ENCODE results near the gene OR2V2. TPM values are rescaled to one million over a fixed set of nuclear protein-coding genes. Genes with fewer than 3 reads are reported as not detected.

Gene OR2V2
- total and polyA plus RNA-seq, 8 donors: not detected

DNA sequence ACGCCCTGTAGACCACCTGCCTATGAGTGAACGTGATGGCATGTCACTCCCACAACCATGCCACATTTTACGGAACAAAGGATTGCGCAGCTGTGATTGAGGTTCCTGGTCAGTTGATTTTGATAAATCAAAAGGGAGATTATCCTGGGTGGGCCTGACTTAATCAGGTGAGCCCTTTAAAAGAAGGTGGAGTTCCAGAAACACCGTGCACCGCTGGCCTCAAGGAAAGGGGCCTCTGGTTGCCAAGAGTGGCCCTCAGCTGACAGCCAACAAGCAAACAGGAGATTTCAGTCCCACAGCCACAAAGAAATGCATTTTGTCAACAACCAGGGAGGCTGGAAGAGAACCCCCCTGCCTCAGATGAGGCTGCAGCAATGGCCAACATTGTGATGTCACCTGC, 38.6 kb downstream of the OR2V2 start:
- H3K9me3 ChIP-seq: no peaks in the 10 kb centered on the region
- H3K36me3 ChIP-seq: no peaks in the 10 kb centered on the region
- H3K4me3 ChIP-seq: no peak overlapping the region
- TF ChIP-seq POLR2AphosphoS5 (IDR thresholded peaks at IDR 0.05) (no peak), EP300 (IDR thresholded peaks at IDR 0.05) (no peak), POLR2A (IDR thresholded peaks at IDR 0.05) (no peak)
- TF ChIP-seq, protein P1, sequence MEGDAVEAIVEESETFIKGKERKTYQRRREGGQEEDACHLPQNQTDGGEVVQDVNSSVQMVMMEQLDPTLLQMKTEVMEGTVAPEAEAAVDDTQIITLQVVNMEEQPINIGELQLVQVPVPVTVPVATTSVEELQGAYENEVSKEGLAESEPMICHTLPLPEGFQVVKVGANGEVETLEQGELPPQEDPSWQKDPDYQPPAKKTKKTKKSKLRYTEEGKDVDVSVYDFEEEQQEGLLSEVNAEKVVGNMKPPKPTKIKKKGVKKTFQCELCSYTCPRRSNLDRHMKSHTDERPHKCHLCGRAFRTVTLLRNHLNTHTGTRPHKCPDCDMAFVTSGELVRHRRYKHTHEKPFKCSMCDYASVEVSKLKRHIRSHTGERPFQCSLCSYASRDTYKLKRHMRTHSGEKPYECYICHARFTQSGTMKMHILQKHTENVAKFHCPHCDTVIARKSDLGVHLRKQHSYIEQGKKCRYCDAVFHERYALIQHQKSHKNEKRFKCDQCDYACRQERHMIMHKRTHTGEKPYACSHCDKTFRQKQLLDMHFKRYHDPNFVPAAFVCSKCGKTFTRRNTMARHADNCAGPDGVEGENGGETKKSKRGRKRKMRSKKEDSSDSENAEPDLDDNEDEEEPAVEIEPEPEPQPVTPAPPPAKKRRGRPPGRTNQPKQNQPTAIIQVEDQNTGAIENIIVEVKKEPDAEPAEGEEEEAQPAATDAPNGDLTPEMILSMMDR (IDR thresholded peaks at IDR 0.05): no peak
- intact Hi-C loops (cut with DNase I; ENCODE audit: low total_unique reads): no loop called here
- DNase-seq: no peak
- H3K4me1 ChIP-seq: peaks cover 0 to 73% (median 46%) of the 10 kb centered on the region in 4 donors
- WGBS, 5 donors: 74 to 84% (median 81%) methylated on average over 6 of the region's 6 CpGs
- H3K27ac ChIP-seq: no peak overlapping the region
- H3K27me3 ChIP-seq: peaks cover 0 to 8% (median 0%) of the 10 kb centered on the region in 3 donors

DNA sequence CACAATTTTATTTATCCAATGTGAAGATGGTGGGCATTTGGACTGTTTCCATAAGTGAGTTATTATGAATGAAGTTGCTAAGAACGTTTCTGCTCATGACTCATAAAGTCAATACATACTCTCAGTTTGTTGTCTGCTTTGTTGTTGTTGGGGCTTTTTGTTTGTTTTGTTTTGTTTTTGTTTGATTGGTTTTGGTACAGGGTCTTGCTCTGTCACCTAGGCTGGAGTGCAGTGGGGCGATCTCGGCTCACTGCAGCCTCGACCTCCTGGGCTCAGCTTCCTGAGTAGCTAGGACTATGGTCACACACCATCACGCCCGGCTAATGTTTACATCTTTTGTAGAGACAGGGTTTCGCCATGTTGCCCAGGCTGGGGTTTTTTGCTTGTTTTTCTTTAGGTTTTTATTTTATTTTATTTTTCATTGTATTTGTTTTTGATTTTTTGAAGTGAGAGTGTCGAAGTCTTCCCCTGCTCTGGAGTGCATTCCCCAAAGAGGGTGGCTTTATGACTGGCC, 39.7 kb downstream of the OR2V2 start:
- TF ChIP-seq POLR2AphosphoS5 (IDR thresholded peaks at IDR 0.05) (no peak), EP300 (IDR thresholded peaks at IDR 0.05) (no peak), POLR2A (IDR thresholded peaks at IDR 0.05) (no peak)
- TF ChIP-seq, protein P1 (IDR thresholded peaks at IDR 0.05): no peak
- no peak for DNase-seq
- Histone ChIP-seq H3K4me3 (peak overlapping the region in 2 of 4 donors; percentile 78 to 91), H3K9me3 (no peaks in the 10 kb centered on the region), H3K36me3 (no peaks in the 10 kb centered on the region), H3K27ac (peak overlapping the region in 3 of 5 donors; percentile 5 to 93 (median 93)), H3K27me3 (no peaks in the 10 kb centered on the region), H3K4me1 (peaks cover 0 to 73% (median 49%) of the 10 kb centered on the region in 4 donors)
- 23 to 42% (median 37%) methylated on average over 8 of the region's 8 CpGs for WGBS, 5 donors
- intact Hi-C loops (cut with DNase I; ENCODE audit: low total_unique reads): no loop called here

DNA sequence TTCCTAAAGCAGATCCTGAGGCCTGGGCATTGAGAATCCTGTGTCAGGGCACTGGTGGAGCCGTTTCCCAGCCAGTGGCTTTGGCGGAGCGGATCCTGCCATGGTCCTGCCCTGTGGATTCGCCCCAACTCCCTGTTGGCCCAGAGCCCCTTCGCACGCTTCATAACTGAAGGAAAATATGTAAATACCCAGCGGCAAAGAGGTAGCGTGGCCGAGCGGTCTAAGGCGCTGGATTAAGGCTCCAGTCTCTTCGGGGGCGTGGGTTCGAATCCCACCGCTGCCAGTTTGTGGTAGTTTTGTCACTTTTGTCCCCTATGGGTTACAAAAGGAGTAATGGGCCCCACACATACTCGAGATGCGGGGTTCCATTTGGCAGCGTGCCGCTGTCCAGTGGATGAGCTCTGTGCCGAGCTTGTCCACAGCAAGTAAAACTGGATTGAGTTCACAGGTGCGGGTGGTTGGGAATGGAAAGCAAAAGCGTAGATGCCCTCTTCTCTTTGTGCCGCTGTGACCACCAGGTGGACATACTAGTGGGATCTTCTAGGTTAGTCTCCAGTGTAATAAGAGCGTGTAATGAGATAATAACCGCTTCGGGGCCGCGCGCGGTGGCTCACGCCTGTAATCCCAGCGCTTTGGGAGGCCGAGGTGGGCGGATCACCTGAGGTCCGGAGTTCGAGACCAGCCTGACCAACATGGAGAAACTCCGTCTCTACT, 40.3 kb downstream of the OR2V2 start:
- Histone ChIP-seq H3K4me1 (peaks cover 5 to 73% (median 52%) of the 10 kb centered on the region in 4 donors), H3K9me3 (no peaks in the 10 kb centered on the region), H3K27ac (peak overlapping the region in 4 of 5 donors; percentile 77 to 93 (median 92)), H3K4me3 (peak overlapping the region; percentile 78 to 91 (median 82)), H3K27me3 (no peaks in the 10 kb centered on the region), H3K36me3 (no peaks in the 10 kb centered on the region)
- WGBS, 5 donors: 4 to 6% (median 6%) methylated on average over 37 of the region's 37 CpGs
- peak; percentile 73 to 87 for DNase-seq
- intact Hi-C loops (cut with DNase I; ENCODE audit: low total_unique reads): no loop called here
- TF ChIP-seq POLR2AphosphoS5 (IDR thresholded peaks at IDR 0.05) (peak in 2 of 3 donors; percentile 21 to 52), POLR2A (IDR thresholded peaks at IDR 0.05) (no peak), EP300 (IDR thresholded peaks at IDR 0.05) (no peak)

DNA sequence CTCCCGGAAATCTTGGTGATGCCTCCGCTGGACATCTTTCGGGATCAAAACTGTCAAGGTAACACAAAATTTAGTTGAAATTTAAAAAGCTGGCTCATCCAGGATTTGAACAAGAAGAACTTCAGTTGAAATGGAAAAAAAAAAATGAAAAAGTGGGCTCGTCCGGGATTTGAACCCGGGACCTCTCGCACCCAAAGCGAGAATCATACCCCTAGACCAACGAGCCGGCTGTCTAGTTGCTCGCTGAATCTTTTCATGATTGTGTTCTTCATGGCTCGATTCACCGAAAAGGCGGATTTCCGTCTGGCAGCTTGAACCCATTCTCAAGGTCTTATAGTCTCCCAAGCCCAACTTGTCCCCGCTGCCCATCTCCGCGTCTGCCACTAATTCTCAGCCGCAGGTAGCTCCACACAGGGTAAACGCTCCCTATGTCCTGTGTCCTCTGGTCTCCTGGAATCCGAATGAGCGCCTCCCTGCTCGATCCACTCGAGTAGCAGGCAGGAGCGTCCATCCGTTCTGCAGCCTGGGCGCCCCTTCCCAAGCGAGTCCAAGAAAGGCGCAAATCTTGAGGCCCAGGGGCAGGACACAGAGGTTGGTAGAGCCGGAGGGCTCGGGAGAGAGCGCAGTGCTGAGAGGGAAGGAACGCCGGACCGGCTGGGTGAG, 41.4 kb downstream of the OR2V2 start:
- Histone ChIP-seq H3K4me3 (peak overlapping the region; percentile 78 to 91 (median 82)), H3K27me3 (no peaks in the 10 kb centered on the region), H3K27ac (peak overlapping the region; percentile 60 to 93 (median 92)), H3K4me1 (peaks cover 5 to 68% (median 51%) of the 10 kb centered on the region in 4 donors), H3K36me3 (no peaks in the 10 kb centered on the region), H3K9me3 (no peaks in the 10 kb centered on the region)
- intact Hi-C loops (cut with DNase I; ENCODE audit: low total_unique reads): no loop called here
- no peak for TF ChIP-seq EP300 (IDR thresholded peaks at IDR 0.05)
- TF ChIP-seq POLR2A (IDR thresholded peaks at IDR 0.05): no peak
- peak in 2 of 3 donors; percentile 31 to 47 for TF ChIP-seq POLR2AphosphoS5 (IDR thresholded peaks at IDR 0.05)
- TF ChIP-seq, protein P1 (IDR thresholded peaks at IDR 0.05): no peak
- DNase-seq: peak; percentile 77 to 92
- 0 to 1% (median 1%) methylated on average over 34 to 35 of the region's 35 CpGs for WGBS, 5 donors
